HuH-7.5 (cell line): ENCODE data around the gene LIN7A.
"Not testable (repeated sequence)": the region's sequence is repeated elsewhere in the genome, so short reads cannot be mapped to it uniquely, and the experiment has no call there.

Experiments
- DNase-seq: peaks from one replicate; pipeline ENCODE4 v3.0.0; 2011; ENCODE audit warnings: low spot score

Gene LIN7A

DNA sequence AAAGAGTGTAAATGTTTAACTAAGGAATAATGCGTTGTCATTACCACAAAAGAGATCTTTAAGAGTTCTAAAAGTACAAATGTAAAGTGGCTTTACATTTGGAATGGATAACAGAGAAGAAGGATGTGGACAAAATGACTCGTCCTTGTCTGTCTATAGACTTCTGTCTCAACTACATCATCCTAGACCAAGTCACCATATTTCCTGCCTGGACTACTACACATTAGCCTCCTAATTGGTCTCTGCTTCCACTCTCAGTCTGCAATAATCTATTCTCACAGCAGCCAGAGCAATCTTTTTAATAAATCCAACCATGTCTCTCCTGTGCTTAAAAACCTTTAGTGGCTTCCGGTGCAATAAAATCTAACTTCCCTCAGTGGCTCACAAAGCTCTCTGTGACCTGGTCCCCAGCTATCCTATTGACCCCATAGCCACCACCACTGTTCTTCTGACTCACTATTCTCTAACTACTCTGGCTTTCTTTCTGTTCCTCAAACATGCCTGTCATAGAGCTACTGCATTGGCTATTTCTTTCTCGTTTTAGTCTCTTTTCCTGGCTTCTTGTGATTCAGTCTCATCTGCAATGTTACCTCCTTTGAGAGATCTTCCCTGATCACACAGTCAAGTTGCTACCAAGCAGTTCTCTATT lies 130.0 kb downstream of the LIN7A start:
- no peak for DNase-seq

DNA sequence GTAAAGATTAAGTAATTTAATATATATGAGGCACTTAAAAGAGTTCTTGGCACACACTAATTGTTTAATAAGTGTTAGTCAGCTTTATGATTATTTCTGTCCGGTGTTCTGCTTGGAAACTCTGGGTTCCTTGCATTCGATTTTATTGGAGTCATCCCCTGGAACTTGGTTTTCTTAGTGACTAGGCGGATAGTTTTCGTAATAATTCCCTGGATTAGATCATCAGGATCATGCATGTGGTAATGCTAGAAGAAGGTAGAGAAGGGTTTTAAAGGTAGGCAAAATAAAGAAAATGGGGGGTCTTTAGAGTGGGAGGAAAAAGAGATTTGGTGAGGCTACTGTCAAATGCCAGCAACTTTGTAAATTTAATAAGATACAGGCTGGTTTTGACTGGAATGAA lies 132.6 kb downstream of the LIN7A start:
- no peak for DNase-seq

DNA sequence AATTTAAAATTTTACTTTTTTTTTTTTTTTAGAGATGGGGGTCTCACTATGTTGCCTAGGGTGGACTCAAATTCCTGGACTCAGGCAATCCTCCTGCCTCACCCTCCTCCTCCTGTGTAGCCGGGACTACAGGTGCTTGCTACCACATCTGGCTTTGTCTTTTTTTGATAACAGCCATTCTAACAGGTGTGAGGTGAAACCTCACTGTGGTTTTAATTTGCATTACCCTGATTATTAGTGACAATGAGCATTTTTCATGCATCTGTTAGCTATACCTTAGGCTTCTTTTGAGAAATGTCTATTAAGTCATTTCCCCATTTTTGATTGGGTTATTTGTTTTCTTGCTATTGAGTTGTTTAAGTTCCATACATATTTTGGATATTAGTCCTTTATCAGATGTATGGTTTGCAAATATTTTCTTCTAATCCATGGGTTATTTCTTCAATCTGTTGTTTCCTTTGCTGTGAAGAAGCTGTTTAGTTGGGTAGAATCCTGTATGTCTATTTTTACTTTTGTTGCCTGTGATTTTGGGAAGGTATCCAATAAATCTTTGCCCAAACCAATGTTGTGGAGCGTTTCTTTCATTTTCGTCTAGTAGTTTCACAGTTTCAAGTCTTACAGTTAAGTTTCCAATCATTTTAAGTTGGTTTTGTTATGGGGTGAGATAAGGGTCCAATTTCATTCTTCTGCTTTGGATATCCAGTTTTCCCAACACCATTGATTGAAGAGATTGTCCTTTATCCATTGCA lies 134.9 kb downstream of the LIN7A start:
- no peak for DNase-seq

DNA sequence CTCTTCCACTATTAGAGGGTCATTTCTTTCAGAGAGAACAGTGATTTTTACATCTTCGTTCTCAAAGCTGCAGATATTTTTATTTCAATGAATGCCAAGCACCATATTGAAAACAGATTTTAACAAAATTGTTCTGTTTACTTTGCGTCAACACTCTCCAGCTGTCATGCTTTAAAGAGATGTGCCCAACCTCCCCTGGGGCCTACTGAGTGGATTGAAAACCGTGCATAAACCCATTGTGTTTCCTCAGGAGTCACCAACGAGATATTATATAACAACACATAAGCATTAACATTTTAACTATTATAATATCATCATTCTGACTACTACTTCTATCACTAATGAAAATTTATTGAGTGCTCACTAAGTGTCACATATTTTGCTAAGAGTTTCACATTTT lies 139.5 kb downstream of the LIN7A start:
- DNase-seq, result no peak

DNA sequence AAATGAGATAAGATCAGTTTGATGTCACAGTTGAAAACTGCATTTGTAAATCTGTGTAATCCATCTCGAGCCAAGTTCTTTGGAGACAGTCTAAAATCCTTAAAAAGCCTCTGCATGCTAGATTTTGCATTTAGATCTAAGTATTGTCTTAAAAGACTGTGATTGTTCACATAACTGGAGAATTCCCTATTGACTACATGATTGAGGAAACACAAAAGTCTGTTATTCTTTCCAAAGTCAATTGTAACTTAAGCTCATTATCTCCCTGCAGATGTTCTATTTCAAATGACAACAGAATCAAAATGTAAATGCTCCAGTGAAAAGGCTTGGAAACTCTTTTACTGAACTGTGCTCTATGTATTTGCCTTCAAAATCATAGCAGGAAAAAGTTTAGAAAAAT lies 143.2 kb downstream of the LIN7A start:
- DNase-seq, result no peak

DNA sequence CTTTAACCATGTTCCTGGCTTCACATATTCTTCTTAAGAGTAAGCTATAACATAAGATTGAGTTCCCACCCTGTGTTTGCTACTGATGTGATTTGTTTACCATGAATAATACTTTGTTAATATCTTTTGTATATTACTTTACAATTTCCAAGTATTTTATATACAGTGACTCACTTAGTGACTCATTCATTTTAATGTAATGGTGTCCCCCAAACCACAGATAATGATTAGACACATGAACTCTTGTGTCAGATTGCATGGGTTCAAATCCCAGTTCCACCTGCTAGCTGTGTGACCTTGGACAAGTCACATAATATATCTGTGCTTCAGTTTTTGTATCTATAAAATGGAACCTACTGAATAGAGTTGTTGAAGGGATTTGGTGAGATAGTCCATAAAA lies 144.9 kb downstream of the LIN7A start:
- no peak for DNase-seq

DNA sequence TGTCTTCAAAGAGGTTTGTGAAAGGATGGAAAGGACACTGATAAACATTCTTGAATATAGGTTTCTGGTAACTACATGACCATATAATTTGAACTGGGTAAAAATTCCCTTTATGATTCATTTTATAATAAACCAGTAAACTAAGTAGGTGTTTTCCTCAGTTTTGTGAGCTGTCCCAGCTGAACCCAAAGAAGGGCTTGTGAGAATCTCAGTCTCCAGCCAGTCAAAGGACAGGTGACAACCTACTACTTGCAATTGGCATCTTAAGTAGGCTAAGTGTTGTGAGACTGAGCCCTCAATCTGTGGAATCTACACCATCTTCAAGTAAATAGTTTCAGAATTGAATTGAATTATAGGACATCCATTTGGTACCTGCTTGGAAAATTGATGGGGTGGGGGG lies 145.9 kb downstream of the LIN7A start:
- DNase-seq, result no peak

DNA sequence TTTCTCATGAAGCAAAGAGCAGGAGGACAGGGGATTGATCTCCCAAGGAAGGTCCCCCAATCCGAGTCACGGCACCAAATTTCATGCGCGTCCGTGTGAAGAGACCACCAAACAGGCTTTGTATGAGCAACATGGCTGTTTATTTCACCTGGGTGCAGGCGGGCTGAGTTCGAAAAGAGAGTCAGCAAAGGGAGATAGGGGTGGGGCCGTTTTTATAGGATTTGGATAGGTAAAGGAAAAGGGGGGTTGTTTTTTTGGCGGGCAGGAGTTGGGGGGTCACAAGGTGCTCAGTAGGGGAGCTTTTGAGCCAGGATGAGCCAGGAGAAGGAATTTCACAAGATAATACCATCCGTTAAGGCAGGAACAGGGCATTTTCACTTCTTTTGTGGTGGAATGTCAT lies 149.3 kb downstream of the LIN7A start:
- not testable (repeated sequence) for DNase-seq

DNA sequence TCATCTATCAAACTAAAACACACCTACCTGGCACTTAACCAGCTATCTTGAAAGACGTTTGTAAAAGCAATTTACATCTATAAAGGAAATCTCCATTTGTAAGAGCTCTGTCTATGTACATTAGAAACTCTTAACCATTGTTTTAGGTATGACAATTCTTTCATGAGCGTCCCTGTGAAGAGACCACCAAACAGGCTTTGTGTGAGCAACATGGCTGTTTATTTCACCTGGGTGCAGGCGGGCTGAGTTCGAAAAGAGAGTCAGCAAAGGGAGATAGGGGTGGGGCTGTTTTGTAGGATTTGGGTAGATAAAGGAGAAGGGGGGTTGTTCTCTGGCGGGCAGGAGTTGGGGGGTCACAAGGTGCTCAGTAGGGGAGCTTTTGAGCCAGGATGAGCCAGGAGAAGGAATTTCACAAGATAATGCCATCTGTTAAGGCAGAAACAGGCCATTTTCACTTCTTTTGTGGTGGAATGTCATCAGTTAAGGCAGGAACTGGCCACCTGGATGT lies 154.7 kb downstream of the LIN7A start:
- not testable (repeated sequence) for DNase-seq

DNA sequence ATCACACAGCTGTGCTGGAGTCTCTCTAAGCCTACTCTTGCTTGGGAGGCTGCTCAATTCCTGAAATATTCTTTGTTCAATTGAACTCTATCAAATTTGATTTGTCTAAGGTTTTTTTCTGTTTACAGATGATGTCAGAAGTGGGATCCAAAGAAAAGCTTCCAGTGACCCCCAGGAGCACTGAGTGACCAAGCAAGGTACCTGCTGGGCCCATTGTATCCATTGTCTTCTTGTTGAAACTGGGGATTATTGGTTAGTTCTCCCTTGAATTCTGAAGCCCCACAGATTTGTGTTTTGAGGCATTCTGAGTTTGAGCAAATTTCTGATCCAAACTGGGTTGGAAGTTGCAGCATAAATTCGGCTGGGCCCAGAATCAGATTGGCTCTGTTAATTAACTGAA lies 156.4 kb downstream of the LIN7A start:
- no peak for DNase-seq

DNA sequence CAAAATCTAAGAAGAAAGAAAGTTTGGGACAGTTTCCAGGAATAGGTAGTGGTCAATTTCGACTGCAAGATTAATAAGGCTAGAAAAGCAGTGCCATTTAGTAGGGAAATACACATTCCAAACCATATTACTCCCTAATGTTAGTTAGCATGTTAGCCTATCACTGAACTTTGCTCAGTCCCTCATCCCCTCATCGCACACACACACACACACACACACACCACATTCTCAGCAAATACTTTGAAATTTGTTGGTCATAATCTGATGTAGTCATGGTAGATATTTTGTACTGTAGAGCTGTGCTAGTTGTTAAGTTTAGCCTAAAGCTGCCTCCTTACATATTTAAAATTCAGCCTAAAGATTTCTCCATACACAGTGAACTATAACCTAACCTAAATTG lies 157.0 kb downstream of the LIN7A start:
- no peak for DNase-seq

DNA sequence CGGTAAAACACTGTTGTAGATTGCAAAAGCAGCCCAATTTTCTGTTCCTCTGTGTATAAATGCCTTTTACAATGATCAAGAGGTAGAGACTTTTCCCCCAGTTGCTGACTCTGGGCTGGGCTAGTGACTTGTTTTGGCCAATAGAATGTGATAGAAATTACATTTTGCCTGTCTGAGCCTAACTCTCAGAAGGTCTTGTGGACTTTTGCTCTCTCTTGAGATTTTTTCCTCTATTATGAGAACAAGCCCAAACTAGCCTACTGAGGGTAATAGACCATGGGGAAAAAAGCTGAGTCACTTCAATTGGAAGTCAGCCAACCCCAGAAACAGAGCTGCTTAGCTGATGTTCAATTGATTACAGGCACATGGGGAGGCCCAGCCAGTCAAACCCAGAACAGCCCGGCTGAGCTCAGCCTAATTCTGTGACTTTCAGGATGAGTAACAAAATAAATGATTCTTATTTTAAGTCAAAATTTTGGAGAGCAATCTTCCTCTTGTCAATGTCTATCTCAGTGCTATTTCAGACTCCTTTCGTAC lies 159.7 kb downstream of the LIN7A start:
- peak; percentile 15 for DNase-seq

DNA sequence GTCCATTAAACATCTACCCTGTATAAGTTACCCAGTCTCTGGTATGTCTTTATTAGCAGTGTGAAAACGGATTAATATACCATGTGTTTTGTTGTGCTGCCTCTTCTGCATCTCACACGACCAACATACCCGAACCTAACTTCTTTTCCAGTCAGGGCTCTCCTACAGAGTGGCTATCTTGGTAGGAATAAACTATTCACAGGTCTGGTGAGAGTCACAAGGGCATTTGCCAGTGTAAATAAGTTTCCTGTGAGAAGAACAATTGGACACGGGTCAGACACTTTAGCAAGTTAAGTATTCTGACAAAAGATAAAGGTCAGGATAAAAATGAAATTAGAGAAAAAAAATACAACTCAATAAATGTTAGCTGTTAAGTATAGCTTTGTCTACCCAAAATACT lies 160.1 kb downstream of the LIN7A start:
- DNase-seq, result no peak

DNA sequence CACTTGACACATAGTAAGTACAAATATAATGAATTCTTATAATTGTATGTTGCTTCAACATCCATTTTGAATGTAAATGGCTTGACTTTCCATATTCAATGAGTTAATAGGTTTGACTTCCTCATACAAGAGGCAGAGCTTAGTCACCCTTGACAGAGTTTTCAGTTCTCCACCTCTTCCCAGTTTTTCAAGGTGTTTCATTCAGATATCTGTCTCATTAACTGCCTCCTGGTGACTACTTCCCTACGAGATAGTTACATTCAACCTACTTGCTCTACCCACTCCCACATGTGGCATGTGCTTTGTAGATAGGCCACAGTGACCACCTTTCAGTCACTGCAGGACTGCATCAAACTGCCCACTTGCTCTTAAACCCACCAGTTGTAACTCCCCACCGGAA lies 161.0 kb downstream of the LIN7A start:
- DNase-seq, result no peak

DNA sequence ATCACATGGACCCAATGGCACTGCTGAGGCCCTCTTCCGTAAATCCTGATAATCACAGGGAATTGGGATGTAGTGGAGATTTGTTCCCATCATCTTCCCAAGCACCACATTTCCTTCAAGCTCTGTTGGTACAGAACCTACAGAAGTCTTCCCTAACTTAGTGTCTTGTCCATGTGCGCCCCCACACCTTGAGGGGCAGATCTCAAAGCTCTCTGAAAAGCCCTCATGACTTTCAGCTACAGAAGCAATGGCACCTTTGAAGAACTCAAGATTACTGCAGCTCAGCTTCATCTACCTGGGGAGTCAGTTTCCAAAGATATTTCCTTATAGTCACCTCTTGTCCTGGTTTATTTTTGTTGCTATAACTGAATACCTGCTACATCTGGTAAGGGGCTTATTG lies 166.8 kb downstream of the LIN7A start:
- no peak for DNase-seq

DNA sequence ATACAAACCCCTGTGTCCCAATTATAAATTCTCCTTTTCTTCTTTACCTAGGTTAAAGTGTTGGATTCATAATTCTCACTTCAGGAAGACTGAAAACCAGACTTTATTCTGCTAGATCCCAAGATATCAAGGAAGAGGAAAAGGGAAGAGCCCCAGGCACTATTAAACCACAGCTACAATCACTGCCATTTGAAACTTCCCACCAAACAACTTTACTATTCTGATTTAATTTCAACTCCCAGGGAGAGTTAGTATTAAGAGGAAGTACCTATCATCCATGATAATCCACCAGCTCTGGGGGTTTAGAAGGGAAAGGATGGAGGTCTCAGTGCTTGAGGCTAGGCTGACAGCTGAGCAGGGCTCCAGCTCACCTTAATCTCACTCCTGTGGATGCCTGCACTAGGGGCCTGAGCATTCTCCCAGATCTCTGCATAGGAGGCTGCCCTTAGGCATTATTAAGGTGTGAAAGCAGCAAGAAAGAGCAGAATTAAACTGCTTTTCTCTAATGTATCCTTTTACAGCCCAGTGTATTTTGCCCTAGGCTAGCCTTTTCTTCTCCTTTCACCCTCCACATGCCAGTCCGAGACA lies 168.1 kb downstream of the LIN7A start:
- DNase-seq, result no peak

DNA sequence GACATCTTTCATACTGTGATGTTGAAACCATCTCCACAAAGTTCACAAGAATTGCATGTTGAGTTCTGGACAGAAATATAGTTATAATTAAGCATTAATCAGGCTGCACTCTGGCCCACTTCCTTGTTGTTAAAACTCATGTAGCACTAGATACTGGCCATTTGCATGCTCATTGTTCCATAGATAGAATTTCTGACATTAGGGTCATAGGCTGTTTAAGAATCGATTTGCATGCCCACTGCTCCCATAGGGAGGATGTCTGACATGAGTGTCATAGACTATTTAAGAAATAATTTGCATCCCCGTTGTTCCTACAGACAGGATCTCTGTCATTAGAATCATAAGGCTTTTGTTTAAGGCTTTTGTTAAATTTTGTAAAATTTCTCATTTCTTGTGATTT lies 170.8 kb downstream of the LIN7A start:
- DNase-seq, result no peak

DNA sequence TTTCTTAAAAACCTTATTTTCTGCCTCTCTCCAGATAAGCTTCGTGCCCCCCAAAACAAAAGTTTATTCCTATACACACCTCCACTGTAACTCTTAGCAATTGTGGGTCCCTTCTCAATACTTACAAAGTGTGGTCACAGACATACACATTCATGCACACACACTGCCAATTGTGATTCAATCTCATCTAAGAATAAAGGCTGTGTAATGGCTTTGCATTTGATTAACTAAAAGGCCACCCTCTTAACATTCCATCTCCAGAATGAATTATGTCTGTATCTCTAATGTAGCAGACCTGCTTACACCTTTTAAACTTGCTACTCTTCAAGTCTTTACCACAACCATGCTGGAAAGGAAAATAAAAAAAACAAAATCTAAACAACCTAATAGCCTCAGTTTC lies 171.5 kb downstream of the LIN7A start:
- DNase-seq, result no peak

DNA sequence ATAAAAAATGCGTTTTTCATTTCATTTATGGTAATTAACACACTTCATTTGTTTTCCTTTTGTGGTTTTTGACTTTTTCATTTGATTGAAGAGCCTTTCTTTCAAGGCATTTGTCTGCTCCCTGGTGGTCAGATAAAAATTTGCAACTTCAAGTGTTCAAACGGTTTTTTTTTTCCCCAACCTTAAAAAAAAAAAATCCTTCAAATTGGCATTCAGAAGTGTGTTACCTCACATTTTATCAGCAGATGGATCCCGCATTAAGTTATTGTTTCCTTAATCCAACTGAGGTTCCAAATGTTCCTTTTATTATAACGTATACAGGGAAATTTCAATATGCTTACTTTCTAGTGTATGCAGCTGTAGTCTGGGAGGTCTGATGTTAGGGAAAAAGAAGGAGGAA lies 173.9 kb downstream of the LIN7A start:
- DNase-seq, result no peak

DNA sequence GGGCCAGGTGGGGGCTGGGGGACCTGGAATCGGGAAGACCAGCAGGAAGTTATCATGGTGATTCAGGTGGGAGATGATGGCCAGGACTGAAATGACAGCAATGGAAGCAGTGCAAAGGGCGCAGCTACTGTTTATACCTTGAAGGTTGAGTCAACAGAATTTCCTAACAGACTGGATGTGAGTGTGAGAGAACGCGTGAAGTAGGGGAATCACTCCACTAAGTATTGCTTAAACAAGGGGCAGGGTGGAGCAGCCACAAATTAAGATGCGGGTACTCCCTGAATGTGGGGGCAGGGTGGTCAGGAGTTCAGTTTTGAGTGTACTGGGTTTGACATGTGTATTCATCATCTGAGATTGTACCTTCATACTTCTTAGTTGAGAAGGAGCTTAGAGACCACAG lies 175.9 kb downstream of the LIN7A start:
- DNase-seq, result no peak

DNA sequence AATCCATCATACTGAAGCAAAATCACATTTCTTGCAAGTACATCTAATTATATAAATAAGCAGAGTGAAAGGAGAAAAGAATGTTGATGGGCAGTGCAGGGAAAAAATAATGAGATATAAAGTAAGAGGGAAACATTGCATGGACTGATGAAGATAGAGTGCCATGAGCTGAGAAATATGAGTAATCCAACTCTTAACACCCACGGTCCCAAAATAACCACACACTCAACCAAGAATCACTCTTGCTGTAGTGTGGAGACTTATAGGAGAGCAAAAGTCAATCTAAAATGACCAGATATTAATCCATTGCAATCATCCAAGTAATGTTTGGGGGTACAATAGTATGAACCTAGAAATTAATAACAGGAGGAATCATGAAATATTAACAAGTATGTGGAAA lies 180.9 kb downstream of the LIN7A start:
- no peak for DNase-seq

DNA sequence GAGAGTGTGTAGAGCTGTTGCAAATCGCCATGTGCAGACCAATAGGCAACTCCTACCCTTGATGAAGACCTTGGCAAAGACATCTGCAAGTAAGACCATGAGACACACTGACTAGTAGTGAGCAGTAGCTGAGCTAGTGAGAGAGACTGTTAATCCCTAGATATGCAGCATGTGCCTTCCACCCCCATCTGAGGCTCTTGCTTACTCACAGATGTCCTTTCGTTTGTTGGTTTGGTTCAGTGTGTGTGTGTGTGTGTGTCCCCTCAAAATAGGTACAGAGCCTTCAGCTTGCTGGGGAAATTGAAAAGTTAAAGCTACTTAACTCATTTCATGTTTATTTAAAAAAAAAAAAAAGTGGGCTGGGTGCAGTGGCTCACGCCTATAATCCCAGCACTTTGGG lies 183.5 kb downstream of the LIN7A start:
- DNase-seq, result no peak

DNA sequence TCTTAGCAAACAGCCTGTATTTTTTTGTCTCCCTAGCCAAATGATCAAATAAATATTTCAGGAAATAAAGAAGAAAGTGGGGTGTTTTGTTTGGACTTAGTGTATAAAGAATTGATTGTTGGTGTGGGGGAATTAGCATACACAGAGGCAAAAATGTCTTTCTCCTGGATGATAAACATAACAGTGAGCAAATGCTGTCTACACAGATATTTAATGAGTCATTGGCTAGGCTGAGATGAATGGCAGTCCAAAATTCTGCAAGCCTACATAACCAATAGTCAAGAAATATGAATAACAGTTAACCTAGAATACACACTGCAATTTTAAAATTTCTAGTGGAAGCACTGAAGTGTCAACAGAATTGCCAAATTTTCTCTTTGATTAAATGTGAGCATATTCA lies 185.3 kb downstream of the LIN7A start:
- no peak for DNase-seq
